ENCODE measurements around the gene IGBP1. TPM values are rescaled to one million over a fixed set of nuclear protein-coding genes. Genes with fewer than 3 reads are reported as not detected.

Gene IGBP1
- total RNA-seq, 1 experiment from 2014 or later = 50.7 TPM

DNA sequence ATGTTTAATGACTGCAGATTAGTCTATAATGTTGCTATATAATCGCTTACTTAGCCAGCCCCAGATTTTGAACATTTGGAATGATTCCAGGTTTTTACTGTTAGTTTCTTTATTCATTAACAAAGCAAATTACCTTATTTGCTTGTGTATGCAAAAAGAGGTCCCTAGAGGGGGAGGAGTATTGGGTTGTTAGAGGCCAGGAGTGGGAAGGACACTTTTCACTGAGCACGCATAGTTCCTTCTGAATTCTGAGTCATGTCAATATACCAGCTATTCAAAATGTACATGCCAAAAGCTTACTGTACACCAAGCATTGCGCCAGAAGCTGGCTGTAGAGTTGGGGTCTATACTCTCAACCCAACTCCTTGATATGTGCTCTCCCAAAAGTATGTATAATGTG lies 39.0 kb downstream of the IGBP1 start:
- ChIA-PET RAD21 (ENCODE audit: low non-redundant PET in 1 of 2, low total read pairs in 2 of 2, uncharacterized antibody in 2 of 2, unreplicated experiment in 2 of 2) (no interaction called here), POLR2A (no interaction called here), CTCF (no interaction called here)
- no peaks in the 10 kb centered on the region for H3K9me3 ChIP-seq (ENCODE audit: control insufficient read depth in 1 of 2, insufficient read depth in 1 of 2, low read depth in 1 of 2, low read length in 2 of 2)
- no peak for ATAC-seq
- H3K79me2 ChIP-seq (ENCODE audit: insufficient read depth, low read length) = no peaks in the 10 kb centered on the region
- H3K27me3 ChIP-seq (ENCODE audit: insufficient read depth, low read length) = no peaks in the 10 kb centered on the region
- H3K9ac ChIP-seq (ENCODE audit: low read length) = no peak overlapping the region
- H3K9me2 ChIP-seq (ENCODE audit: insufficient read depth) = no peaks in the 10 kb centered on the region
- no peak overlapping the region for H3K4me2 ChIP-seq (ENCODE audit: low read length)
- no peaks in the 10 kb centered on the region for H4K20me1 ChIP-seq (ENCODE audit: insufficient read depth)
- TF ChIP-seq YY1 (IDR thresholded peaks at IDR 0.05; ENCODE audit: extremely low read depth, insufficient replicate concordance, low read depth, low read length) = no peak
- no peak for TF ChIP-seq JUND (IDR thresholded peaks at IDR 0.05)
- no peak for TF ChIP-seq EZH2 (IDR thresholded peaks at IDR 0.05)
- TF ChIP-seq EGR1 (IDR thresholded peaks at IDR 0.05; ENCODE audit: low read depth) = no peak
- TF ChIP-seq SRF (IDR thresholded peaks at IDR 0.05; ENCODE audit: low read depth) = no peak
- TF ChIP-seq POLR2AphosphoS5 (IDR thresholded peaks at IDR 0.05; ENCODE audit: low read depth, low read length) = no peak
- TF ChIP-seq, protein P1, sequence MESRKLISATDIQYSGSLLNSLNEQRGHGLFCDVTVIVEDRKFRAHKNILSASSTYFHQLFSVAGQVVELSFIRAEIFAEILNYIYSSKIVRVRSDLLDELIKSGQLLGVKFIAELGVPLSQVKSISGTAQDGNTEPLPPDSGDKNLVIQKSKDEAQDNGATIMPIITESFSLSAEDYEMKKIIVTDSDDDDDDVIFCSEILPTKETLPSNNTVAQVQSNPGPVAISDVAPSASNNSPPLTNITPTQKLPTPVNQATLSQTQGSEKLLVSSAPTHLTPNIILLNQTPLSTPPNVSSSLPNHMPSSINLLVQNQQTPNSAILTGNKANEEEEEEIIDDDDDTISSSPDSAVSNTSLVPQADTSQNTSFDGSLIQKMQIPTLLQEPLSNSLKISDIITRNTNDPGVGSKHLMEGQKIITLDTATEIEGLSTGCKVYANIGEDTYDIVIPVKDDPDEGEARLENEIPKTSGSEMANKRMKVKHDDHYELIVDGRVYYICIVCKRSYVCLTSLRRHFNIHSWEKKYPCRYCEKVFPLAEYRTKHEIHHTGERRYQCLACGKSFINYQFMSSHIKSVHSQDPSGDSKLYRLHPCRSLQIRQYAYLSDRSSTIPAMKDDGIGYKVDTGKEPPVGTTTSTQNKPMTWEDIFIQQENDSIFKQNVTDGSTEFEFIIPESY (IDR thresholded peaks at IDR 0.05; ENCODE audit: extremely low read depth, insufficient replicate concordance, low read length) = no peak
- TF ChIP-seq, protein P2, sequence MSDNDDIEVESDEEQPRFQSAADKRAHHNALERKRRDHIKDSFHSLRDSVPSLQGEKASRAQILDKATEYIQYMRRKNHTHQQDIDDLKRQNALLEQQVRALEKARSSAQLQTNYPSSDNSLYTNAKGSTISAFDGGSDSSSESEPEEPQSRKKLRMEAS (IDR thresholded peaks at IDR 0.05) = no peak
- no peak for TF ChIP-seq SIN3A (IDR thresholded peaks at IDR 0.05; ENCODE audit: low read depth)
- TF ChIP-seq SP1 (IDR thresholded peaks at IDR 0.05; ENCODE audit: low read depth) = no peak
- TF ChIP-seq ATF3 (IDR thresholded peaks at IDR 0.05) = no peak
- TF ChIP-seq ELF1 (IDR thresholded peaks at IDR 0.05; ENCODE audit: borderline replicate concordance, low read depth) = no peak
- TF ChIP-seq, protein P3, sequence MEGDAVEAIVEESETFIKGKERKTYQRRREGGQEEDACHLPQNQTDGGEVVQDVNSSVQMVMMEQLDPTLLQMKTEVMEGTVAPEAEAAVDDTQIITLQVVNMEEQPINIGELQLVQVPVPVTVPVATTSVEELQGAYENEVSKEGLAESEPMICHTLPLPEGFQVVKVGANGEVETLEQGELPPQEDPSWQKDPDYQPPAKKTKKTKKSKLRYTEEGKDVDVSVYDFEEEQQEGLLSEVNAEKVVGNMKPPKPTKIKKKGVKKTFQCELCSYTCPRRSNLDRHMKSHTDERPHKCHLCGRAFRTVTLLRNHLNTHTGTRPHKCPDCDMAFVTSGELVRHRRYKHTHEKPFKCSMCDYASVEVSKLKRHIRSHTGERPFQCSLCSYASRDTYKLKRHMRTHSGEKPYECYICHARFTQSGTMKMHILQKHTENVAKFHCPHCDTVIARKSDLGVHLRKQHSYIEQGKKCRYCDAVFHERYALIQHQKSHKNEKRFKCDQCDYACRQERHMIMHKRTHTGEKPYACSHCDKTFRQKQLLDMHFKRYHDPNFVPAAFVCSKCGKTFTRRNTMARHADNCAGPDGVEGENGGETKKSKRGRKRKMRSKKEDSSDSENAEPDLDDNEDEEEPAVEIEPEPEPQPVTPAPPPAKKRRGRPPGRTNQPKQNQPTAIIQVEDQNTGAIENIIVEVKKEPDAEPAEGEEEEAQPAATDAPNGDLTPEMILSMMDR (IDR thresholded peaks at IDR 0.05 in 2 of 3, conservative IDR thresholded peaks at IDR 0.05 in 1 of 3; ENCODE audit: borderline replicate concordance in 1 of 3, insufficient read depth in 1 of 3, low read depth in 2 of 3, low read length in 2 of 3) = no peak
- no peak for TF ChIP-seq POLR2A (IDR thresholded peaks at IDR 0.05; ENCODE audit: borderline replicate concordance, extremely low read depth, insufficient read depth, insufficient read length)
- TF ChIP-seq FOSL1 (IDR thresholded peaks at IDR 0.05; ENCODE audit: low read depth) = no peak
- no peak for TF ChIP-seq CEBPB (IDR thresholded peaks at IDR 0.05; ENCODE audit: low read depth)
- TF ChIP-seq EZH2phosphoT487 (IDR thresholded peaks at IDR 0.05; ENCODE audit: borderline replicate concordance) = no peak
- no peak for TF ChIP-seq ZNF274 (IDR thresholded peaks at IDR 0.05; ENCODE audit: low read depth, low read length)
- no peak overlapping the region for H3K4me3 ChIP-seq (replicated peaks in 1 of 2; ENCODE audit: low read depth in 1 of 2, low read length in 2 of 2)
- H3K27ac ChIP-seq (ENCODE audit: low read depth, low read length) = no peak overlapping the region
- H2AFZ ChIP-seq (ENCODE audit: low read depth, low read length, poor library complexity, severe bottlenecking) = no peak overlapping the region
- DNase-seq (ENCODE audit: low read depth, low spot score) = no peak
- H3K4me1 ChIP-seq (ENCODE audit: control insufficient read depth in 1 of 2, insufficient read depth in 2 of 2, low read length in 2 of 2) = peaks cover 4 to 49% of the 10 kb centered on the region in 2 experiments; a peak in 3 of 4 replicates
- H3K36me3 ChIP-seq (ENCODE audit: control insufficient read depth in 1 of 2, insufficient read depth in 2 of 2, low read length in 2 of 2) = no peaks in the 10 kb centered on the region
- no TSS peak for BruUV-seq (replicated peaks)
- intact Hi-C loops (cut with micrococcal nuclease) = no loop called here

Data from HCT116 (cell line).